Epidermal melanocyte (primary cell): ENCODE measurements around the gene CATSPERZ.

ENCODE experiments used
- DNase-seq: peaks from one replicate; pipeline ENCODE4 v3.0.0; 2011; ENCODE audit warnings: low spot score; ENCODE audit not compliant: insufficient read length

The CATSPERZ gene

GRCh38 chr11:64263947-64264317, 36.2 kb upstream of the CATSPERZ start:
- no peak for DNase-seq

GRCh38 chr11:64264371-64264852, 35.7 kb upstream of the CATSPERZ start:
- DNase-seq, result no peak

GRCh38 chr11:64265176-64266160, 34.7 kb upstream of the CATSPERZ start:
- DNase-seq, result no peak

GRCh38 chr11:64266339-64266738, 33.8 kb upstream of the CATSPERZ start:
- no peak for DNase-seq

GRCh38 chr11:64267207-64267945, 32.8 kb upstream of the CATSPERZ start:
- no peak for DNase-seq

GRCh38 chr11:64268025-64268892, 31.9 kb upstream of the CATSPERZ start:
- no peak for DNase-seq

GRCh38 chr11:64268893-64269539, 31.1 kb upstream of the CATSPERZ start:
- DNase-seq, result no peak

- DNase-seq, result peak; percentile 78
These were observed 30.5 kb upstream of the CATSPERZ start for GRCh38 chr11:64269540-64270220.

- no peak for DNase-seq
These were observed 24.9 kb upstream of the CATSPERZ start for GRCh38 chr11:64275031-64275800.

GRCh38 chr11:64275841-64276240, 24.3 kb upstream of the CATSPERZ start:
- no peak for DNase-seq

GRCh38 chr11:64276653-64277431, 23.3 kb upstream of the CATSPERZ start:
- DNase-seq, result no peak

- no peak for DNase-seq
These were observed 21.5 kb upstream of the CATSPERZ start for GRCh38 chr11:64278576-64279190.

GRCh38 chr11:64281957-64282770, 18.0 kb upstream of the CATSPERZ start:
- DNase-seq, result no peak

- no peak for DNase-seq
These were observed 17.1 kb upstream of the CATSPERZ start for GRCh38 chr11:64283092-64283491.

GRCh38 chr11:64284048-64284961, 15.9 kb upstream of the CATSPERZ start, which contains the start of gene BAD:
Gene BAD, minus strand, starts transcription at chr11:64284665. Its CDS starts 297 bp downstream, at chr11:64284368.
- DNase-seq, result peak; percentile 99
